Keratinocyte (primary cell): ENCODE measurements around the gene CD276. TPM values are rescaled to one million over a fixed set of nuclear protein-coding genes. Genes with fewer than 3 reads are reported as not detected.

Experiments
- DNase-seq: peaks from one replicate; pipeline ENCODE4 v3.0.0-alpha.2; 2011; ENCODE audit warnings: low read depth, missing footprints, low spot score
- FAIRE-seq: peaks from 2 replicates; lab custom pipeline; 2011; peaks lifted over from hg19 to GRCh38; lab: Jason Lieb, UNC
- H2AFZ ChIP-seq: 2 replicates; pipeline ENCODE4 v1.6.0; 2012; ENCODE audit warnings: low read length, control low read depth, inconsistent platforms; ENCODE audit not compliant: control insufficient read depth
- H3K27ac ChIP-seq: 2 replicates; pipeline ENCODE4 v1.5.1; 2011; ENCODE audit warnings: low read length; ENCODE audit not compliant: control insufficient read depth, insufficient read depth
- H3K27me3 ChIP-seq: 3 replicates; pipeline ENCODE4 v1.6.0; 2011; ENCODE audit warnings: low read length; ENCODE audit not compliant: control insufficient read depth, insufficient read depth; ENCODE audit errors: extremely low read depth
- H3K36me3 ChIP-seq, 2 experiments: 2 replicates in 1 of 2; 3 replicates in 1 of 2; pipeline ENCODE4 v1.5.1; 2011; ENCODE audit warnings: low read length in 2 of 2, mild to moderate bottlenecking in 1 of 2; ENCODE audit not compliant: control insufficient read depth in 2 of 2, insufficient read depth in 2 of 2; ENCODE audit errors: extremely low read depth in 1 of 2
- H3K4me1 ChIP-seq: 3 replicates; pipeline ENCODE4 v1.5.1; 2011; ENCODE audit warnings: low read length; ENCODE audit not compliant: control insufficient read depth, insufficient read depth; ENCODE audit errors: extremely low read depth
- H3K4me2 ChIP-seq: 3 replicates; pipeline ENCODE4 v1.6.0; 2011; ENCODE audit warnings: low read depth, low read length; ENCODE audit not compliant: control insufficient read depth, insufficient read depth; ENCODE audit errors: extremely low read depth
- H3K4me3 ChIP-seq, 3 experiments: fragments of 200-600 bp in 1 of 3; sonication (generic) in 1 of 3; 2 replicates in 2 of 3; 3 replicates in 1 of 3; pipeline ENCODE4 v1.5.1; 2011 to 2016; ENCODE audit warnings: low read length in 3 of 3, mild to moderate bottlenecking in 3 of 3, control low read depth in 2 of 3, inconsistent platforms in 1 of 3, low read depth in 1 of 3, mixed read lengths in 1 of 3, mixed run types in 1 of 3, moderate library complexity in 1 of 3; ENCODE audit not compliant: control insufficient read depth in 2 of 3, insufficient read depth in 2 of 3; ENCODE audit errors: extremely low read depth in 1 of 3
- H3K79me2 ChIP-seq: 2 replicates; pipeline ENCODE4 v1.6.0; 2012; ENCODE audit warnings: low read length; ENCODE audit not compliant: control insufficient read depth, insufficient read depth
- H3K9ac ChIP-seq: 3 replicates; pipeline ENCODE4 v1.6.0; 2011; ENCODE audit warnings: low read length; ENCODE audit not compliant: control insufficient read depth, insufficient read depth; ENCODE audit errors: extremely low read depth
- H3K9me1 ChIP-seq: 3 replicates; pipeline ENCODE4 v1.6.0; 2011; ENCODE audit warnings: low read length; ENCODE audit not compliant: control insufficient read depth, insufficient read depth; ENCODE audit errors: extremely low read depth
- H3K9me3 ChIP-seq: 2 replicates; pipeline ENCODE4 v1.5.1; 2012; ENCODE audit warnings: low read depth, low read length; ENCODE audit not compliant: control insufficient read depth
- H4K20me1 ChIP-seq: 3 replicates; pipeline ENCODE4 v1.6.0; 2011; ENCODE audit warnings: low read length; ENCODE audit not compliant: control insufficient read depth, insufficient read depth; ENCODE audit errors: extremely low read depth
- CTCF ChIP-seq, 3 experiments: IDR thresholded peaks in 1 of 3; conservative IDR thresholded peaks in 1 of 3; optimal IDR thresholded peaks in 1 of 3; 2 replicates in 2 of 3; 3 replicates in 1 of 3; pipeline versions ENCODE3 to v1.5.1; 2011; ENCODE audit warnings: low read length in 3 of 3, mild to moderate bottlenecking in 3 of 3, moderate library complexity in 2 of 3, control low read depth in 1 of 3, inconsistent platforms in 1 of 3; ENCODE audit not compliant: insufficient read depth in 2 of 3; ENCODE audit errors: extremely low read depth in 1 of 3
- EZH2 ChIP-seq: IDR thresholded peaks from one replicate; pipeline ENCODE4 v1.6.1; 2012; ENCODE audit warnings: inconsistent platforms, mild to moderate bottlenecking, low read length, moderate library complexity
- dilution Hi-C: fragments of 300-500 bp; cut with MboI; formaldehyde crosslinking; loops from one replicate; pipeline ENCODE4 v1.7.0; 2020; ENCODE audit warnings: low sequenced_read_pairs; ENCODE audit not compliant: extremely low pct_ligation_motif_present
- polyA plus RNA-seq, 5 experiments: library from polyadenylated mRNA; depleted of rRNA in 3 of 5; stranded (reverse) in 3 of 5; stranded (forward) in 1 of 5; unstranded in 1 of 5; fragments of >200 nt; gene quantifications; 1 replicate in 1 of 5; 2 replicates in 3 of 5; 3 replicates in 1 of 5; pipeline versions ENCODE4 v1.2.1 to v1.2.3, GENCODE V29; 2011 to 2012; ENCODE audit warnings: missing spikeins in 2 of 5, low read depth in 1 of 5, low replicate concordance in 1 of 5

CD276 gene
- polyA plus RNA-seq, 1 donor (not counting 4 experiments of a cell fraction or from before 2014, with no cell fraction given), result 62.9 TPM

GRCh38 chr15:73750951-73751350, 66.8 kb downstream of the CD276 start:
- Histone ChIP-seq H3K9me3 (no peaks in the 10 kb centered on the region), H3K27ac (no peak overlapping the region), H3K4me1 (no peaks in the 10 kb centered on the region), H3K4me3 (no peak overlapping the region), H3K79me2 (no peaks in the 10 kb centered on the region), H3K4me2 (no peak overlapping the region), H3K27me3 (peaks cover 63% of the 10 kb centered on the region), H3K9me1 (no peaks in the 10 kb centered on the region), H3K36me3 (no peaks in the 10 kb centered on the region), H3K9ac (no peak overlapping the region), H2AFZ (no peak overlapping the region), H4K20me1 (no peaks in the 10 kb centered on the region)
- dilution Hi-C loops, result no loop called here
- no peak for TF ChIP-seq CTCF (optimal IDR thresholded peaks at IDR 0.05 in 1 of 3, IDR thresholded peaks at IDR 0.05 in 1 of 3, conservative IDR thresholded peaks at IDR 0.05 in 1 of 3; ENCODE audit: extremely low read depth in 1 of 3, insufficient read depth in 2 of 3, low read length in 3 of 3)
- TF ChIP-seq EZH2, result no peak
- DNase-seq, result no peak
- FAIRE-seq, result no peak

- dilution Hi-C loops, result no loop called here
- no peaks in the 10 kb centered on the region for H3K9me1 ChIP-seq
- no peak overlapping the region for H3K4me2 ChIP-seq
- no peak overlapping the region for H2AFZ ChIP-seq
- H3K9ac ChIP-seq, result no peak overlapping the region
- no peaks in the 10 kb centered on the region for H3K79me2 ChIP-seq
- H3K4me1 ChIP-seq, result no peaks in the 10 kb centered on the region
- DNase-seq (no peak), FAIRE-seq (no peak)
- H3K36me3 ChIP-seq, result no peaks in the 10 kb centered on the region
- H3K27ac ChIP-seq, result no peak overlapping the region
- no peak overlapping the region for H3K4me3 ChIP-seq
- TF ChIP-seq EZH2 (peak; percentile 88), CTCF (optimal IDR thresholded peaks at IDR 0.05 in 1 of 3, IDR thresholded peaks at IDR 0.05 in 1 of 3, conservative IDR thresholded peaks at IDR 0.05 in 1 of 3; ENCODE audit: extremely low read depth in 1 of 3, insufficient read depth in 2 of 3, low read length in 3 of 3) (no peak)
- no peaks in the 10 kb centered on the region for H4K20me1 ChIP-seq
- no peaks in the 10 kb centered on the region for H3K9me3 ChIP-seq
- peaks cover 67% of the 10 kb centered on the region for H3K27me3 ChIP-seq
Observed at GRCh38 chr15:73751511-73751898, 67.3 kb downstream of the CD276 start.
